HG02678 (cell line): Measurements from ENCODE around the gene PMF1.
"Not testable (repeated sequence)": the region's sequence is repeated elsewhere in the genome, so short reads cannot be mapped to it uniquely, and the experiment has no call there.

Experiments used
- ATAC-seq: cut with Tn5 transposase; IDR thresholded peaks from one replicate; pipeline ENCODE4 v1.9.1; 2021; ENCODE audit warnings: mild to moderate bottlenecking, moderate library complexity; ENCODE audit not compliant: unreplicated experiment

The PMF1 gene

GRCh38 chr1:156212833-156213643 is at the start of gene PMF1:
Gene PMF1 (plus strand): TSS chr1:156213007. CDS start chr1:156213016, 9 bp downstream.
- peak; percentile 95 for ATAC-seq

- ATAC-seq = no peak
Measured at GRCh38 chr1:156163712-156164111, 49.1 kb upstream of the PMF1 start.

- ATAC-seq = no peak
Measured at GRCh38 chr1:156164125-156164831, 48.5 kb upstream of the PMF1 start.

DNA sequence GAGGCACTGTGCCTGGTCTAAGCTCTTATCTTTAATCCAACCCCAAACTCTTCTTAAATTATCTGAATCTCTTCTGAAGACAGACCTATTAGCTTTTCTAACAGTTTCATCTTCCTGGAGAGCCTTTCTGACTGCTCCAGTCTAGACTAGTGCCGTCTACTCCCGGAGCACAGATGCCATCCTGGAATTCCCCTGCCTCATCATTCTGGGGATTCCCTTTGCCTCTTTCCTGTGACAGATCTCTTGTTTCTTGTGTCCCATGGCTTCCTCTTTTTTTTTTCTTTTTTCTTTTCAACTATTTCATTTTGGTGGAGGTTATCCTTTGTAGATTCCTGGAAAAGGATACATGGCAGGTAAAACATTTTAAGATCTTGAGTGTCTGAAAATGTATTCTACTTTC is 47.7 kb upstream of the PMF1 start:
- ATAC-seq = no peak

DNA sequence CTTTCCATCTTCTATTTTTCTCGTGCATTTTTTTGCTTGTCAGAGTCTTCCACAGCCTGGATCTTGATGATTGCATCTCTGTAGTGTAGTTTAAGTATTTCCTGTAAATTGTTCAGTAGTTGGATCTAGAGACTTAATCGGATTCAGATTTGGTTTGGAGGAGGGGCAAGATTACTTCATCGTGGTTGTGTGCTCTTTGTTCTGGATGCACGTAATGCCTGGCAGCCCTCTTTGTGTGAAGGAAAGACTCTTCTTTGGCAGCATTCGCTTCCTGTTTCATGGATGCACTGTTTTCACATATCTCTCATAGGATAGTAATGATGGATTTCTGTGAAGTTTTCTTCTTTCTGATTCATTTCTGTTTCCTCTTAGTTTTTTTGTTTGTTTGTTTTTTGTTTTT is 45.3 kb upstream of the PMF1 start:
- no peak for ATAC-seq

GRCh38 chr1:156172696-156173470 is 39.9 kb upstream of the PMF1 start:
- ATAC-seq = no peak

DNA sequence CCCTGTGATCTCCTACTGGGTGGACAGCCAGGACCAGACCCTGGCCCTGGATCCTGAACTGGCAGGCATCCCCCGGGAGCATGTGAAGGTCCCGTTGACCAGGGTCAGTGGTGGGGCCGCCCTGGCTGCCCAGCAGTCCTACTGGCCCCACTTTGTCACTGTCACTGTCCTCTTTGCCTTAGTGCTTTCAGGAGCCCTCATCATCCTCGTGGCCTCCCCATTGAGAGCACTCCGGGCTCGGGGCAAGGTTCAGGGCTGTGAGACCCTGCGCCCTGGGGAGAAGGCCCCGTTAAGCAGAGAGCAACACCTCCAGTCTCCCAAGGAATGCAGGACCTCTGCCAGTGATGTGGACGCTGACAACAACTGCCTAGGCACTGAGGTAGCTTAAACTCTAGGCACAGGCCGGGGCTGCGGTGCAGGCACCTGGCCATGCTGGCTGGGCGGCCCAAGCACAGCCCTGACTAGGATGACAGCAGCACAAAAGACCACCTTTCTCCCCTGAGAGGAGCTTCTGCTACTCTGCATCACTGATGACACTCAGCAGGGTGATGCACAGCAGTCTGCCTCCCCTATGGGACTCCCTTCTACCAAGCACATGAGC is 36.1 kb upstream of the PMF1 start:
- ATAC-seq = no peak

GRCh38 chr1:156177919-156178654 is 34.7 kb upstream of the PMF1 start:
- ATAC-seq = no peak

DNA sequence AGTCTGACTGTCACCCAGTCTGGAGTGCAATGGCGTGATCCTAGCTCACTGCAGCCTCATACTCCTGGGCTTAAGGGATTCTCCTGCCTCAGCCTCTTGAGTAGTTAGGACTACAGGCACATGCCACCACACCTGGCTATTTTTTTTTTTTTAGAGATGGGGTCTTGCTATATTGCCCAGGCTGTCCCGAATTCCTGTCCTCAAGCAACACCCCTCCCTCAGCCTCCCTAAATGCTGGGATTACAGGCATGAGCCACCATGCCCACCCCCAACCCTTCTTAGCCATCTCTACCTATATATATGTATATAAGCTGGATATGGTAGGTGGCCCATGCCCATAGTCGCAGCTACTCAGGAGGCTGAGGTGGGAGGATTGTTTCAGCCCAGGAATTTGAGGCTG is 32.3 kb upstream of the PMF1 start:
- no peak for ATAC-seq

- not testable (repeated sequence) for ATAC-seq
Measured at GRCh38 chr1:156181391-156181924, 31.3 kb upstream of the PMF1 start.

DNA sequence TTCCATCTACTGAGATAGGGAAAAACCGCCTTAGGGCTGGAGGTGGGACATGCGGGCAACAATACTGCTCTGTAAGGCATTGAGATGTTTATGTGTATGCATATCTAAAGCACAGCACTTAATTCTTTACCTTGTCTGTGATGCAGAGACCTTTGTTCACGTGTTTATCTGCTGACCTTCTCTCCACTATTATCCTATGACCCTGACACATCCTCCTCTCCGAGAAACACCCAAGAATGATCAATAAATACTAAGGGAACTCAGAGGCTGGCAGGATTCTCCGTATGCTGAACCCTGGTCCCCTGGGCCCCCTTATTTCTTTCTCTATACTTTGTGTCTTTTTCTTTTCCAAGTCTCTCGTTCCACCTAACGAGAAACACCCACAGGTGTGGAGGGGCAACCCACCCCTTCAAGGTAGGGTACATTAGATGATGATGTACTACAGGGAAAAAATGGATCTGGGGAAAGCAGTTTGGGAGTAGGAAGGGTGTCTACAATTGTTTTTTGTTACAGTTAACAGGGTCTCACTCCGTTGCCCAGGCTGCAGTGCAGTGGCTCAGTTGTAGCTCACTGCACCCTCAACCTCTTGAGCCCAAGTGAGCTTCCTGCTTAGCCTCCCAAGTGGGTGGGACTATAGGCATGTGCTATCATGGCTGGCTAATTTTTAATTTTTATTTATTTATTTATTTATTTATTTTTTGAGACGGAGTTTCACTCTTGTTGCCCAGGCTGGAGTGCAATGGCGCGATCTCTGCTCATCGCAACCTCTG is 30.6 kb upstream of the PMF1 start:
- not testable (repeated sequence) for ATAC-seq

GRCh38 chr1:156186347-156187177 is 26.2 kb upstream of the PMF1 start:
- not testable (repeated sequence) for ATAC-seq

GRCh38 chr1:156190265-156190664 is 22.5 kb upstream of the PMF1 start:
- ATAC-seq = not testable (repeated sequence)

DNA sequence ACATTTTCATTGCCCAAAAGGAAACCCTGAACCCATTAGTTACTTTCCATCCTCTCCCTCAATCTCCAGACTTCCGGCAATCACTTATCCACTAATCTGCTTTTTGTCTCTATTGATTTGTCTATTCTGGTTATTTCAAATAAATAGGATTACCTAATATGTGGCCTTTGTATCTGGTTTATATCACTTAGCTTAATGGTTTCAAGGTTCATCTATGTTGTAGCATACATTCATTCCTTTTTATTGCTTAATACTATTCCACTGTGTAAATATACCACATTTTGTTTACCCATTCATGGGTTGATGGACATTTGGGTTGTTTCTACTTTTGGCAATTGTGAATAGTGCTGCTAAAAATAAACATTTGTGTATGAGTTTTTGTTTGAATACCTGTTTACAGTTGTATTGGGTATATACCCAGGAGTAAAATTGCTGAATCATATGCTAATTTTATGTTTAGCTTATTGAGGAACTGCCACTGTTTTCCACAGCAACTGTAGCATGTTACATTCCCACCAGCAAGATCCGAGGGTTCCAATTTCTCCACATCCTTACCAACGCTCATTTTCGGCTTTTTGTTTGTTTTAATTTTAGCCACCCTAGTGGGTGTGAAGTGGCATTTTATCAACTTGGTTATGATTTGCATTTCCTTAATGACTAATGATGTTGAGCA is 21.4 kb upstream of the PMF1 start:
- ATAC-seq = no peak

DNA sequence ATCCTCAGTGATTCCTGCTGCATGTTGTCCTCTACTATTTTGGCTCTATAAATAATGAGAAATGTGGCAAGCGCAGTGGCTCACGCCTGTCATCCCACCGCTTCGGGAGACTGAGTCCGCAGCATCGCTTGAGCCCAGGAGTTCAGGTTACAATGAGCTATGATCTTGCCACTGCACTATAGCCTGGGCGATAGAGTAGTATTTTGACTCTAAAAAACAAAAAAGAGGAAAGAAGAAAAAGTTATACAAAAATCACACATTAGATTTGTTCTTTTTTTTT is 19.7 kb upstream of the PMF1 start:
- no peak for ATAC-seq

DNA sequence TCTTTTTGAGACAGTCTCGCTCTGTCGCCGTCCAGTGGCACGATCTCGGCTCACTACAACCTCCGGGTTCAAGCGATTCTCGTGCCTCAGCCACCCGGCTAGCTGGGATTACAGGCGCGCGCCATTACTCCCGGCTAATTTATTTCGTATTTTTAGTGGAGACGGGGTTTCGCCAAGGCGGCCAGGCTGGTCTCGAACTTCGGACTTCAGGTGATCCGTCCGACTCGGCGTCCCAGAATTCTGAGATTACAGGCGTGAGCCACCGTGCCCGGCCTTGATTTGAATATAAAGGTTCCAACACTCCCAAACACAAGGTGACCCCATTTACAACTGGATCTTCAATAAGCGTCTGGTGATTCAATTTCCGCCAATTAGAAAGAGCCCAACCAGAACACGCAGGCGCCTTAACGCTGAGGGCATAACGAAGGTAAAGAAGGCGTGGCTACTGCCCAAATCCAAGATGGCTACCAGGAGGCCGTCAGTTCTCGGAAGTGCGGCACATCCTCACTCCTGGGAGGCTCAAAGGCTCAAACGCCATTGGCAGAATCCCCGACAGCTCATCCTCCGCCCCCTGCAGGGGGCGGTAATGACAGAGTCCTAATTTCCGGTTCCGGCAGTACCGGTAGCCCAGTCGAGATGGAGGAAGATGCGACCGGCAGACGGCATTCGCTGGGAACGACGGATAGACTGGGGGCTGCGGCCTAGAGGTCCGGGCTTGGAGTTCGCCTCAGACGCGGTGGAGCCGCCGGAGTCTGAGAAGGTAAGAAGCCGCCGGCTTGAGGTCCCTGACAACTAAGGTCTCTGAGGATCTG is 19.1 kb upstream of the PMF1 start, which contains the start of gene SLC25A44:
SLC25A44 (plus strand) TSS at position 617 of the 812 bp plus-strand sequence. CDS start 5,744 bp downstream, outside the sequence.
- peak; percentile 96 for ATAC-seq

- ATAC-seq = peak; percentile 5
Measured at GRCh38 chr1:156194300-156194652, 18.5 kb upstream of the PMF1 start.
